ENCODE data around the gene PRAMEF8. TPM values are rescaled to one million over a fixed set of nuclear protein-coding genes. Genes with fewer than 3 reads are reported as not detected.
"Not testable (repeated sequence)": the region's sequence is repeated elsewhere in the genome, so short reads cannot be mapped to it uniquely, and the experiment has no call there.

The PRAMEF8 gene
- total and polyA plus RNA-seq, 4 donors: not detected

DNA sequence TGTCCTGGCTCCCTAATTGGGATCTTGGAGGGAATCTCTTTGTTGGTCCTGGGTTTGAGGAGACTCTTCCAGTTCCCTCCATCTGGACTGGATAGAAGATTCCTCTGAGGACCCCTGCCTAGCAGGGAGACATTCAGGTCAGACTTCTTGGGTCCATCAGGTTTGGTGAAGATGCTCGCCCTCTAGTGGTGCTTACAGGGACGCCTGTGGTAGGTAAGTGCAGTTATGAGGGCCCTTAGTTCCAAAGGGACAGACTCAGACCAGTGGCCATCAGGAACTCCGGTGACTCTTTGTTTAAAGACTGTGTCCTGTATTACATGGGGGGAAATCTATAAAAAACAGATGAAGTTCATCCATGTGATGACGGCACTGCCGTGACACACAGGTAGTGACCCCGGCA lies 7.9 kb downstream of the PRAMEF8 start:
- WGBS, 2 donors: 30 to 50% methylated on average over 3 to 5 of the region's 6 CpGs
- not testable (repeated sequence) for H3K4me3 ChIP-seq; H3K27ac ChIP-seq (ENCODE audit: low read depth in 1 of 2, low read length in 1 of 2); H3K9me3 ChIP-seq (ENCODE audit: control insufficient read depth in 4 of 4, insufficient read depth in 3 of 4, low read length in 3 of 4); DNase-seq; H3K27me3 ChIP-seq (ENCODE audit: control insufficient read depth in 3 of 3, insufficient read depth in 3 of 3, low read length in 2 of 3); H3K9ac ChIP-seq (ENCODE audit: insufficient read depth in 1 of 2, low read length in 2 of 2); H3K4me1 ChIP-seq (ENCODE audit: control insufficient read depth in 5 of 5, insufficient read depth in 5 of 5, low read length in 5 of 5); H3K36me3 ChIP-seq (ENCODE audit: control insufficient read depth in 4 of 4, insufficient read depth in 4 of 4, low read length in 4 of 4); ATAC-seq (ENCODE audit: insufficient read depth, low FRiP score)

DNA sequence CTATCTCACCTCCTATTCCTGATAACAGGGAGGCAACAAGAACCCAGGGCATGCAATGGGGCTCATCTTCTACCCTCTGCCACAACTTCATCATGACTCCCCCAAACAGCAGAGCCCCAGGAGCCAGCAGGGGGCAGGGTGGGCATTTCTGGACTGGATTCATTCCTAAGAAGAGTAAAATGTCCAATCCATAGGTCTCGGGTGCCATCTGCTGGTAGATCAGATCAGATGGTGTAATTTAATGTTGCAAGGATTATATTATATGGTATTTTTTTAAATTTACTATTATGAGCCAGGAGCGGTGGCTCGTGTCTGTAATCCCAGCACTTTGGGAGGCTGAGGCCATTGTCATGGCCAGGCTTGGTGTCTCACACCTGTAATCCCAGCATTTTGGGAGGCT lies 19.8 kb downstream of the PRAMEF8 start:
- H3K4me3 ChIP-seq; H3K27ac ChIP-seq (ENCODE audit: low read depth in 1 of 2, low read length in 1 of 2); H3K4me1 ChIP-seq (ENCODE audit: control insufficient read depth in 5 of 5, insufficient read depth in 5 of 5, low read length in 5 of 5); H3K36me3 ChIP-seq (ENCODE audit: control insufficient read depth in 4 of 4, insufficient read depth in 4 of 4, low read length in 4 of 4); DNase-seq; H3K27me3 ChIP-seq (ENCODE audit: control insufficient read depth in 3 of 3, insufficient read depth in 3 of 3, low read length in 2 of 3); H3K9me3 ChIP-seq (ENCODE audit: control insufficient read depth in 4 of 4, insufficient read depth in 3 of 4, low read length in 3 of 4); ATAC-seq (ENCODE audit: insufficient read depth, low FRiP score); H3K9ac ChIP-seq (ENCODE audit: insufficient read depth in 1 of 2, low read length in 2 of 2): not testable (repeated sequence)
- WGBS, 2 donors: 38 to 64% methylated on average over 2 of the region's 3 CpGs

DNA sequence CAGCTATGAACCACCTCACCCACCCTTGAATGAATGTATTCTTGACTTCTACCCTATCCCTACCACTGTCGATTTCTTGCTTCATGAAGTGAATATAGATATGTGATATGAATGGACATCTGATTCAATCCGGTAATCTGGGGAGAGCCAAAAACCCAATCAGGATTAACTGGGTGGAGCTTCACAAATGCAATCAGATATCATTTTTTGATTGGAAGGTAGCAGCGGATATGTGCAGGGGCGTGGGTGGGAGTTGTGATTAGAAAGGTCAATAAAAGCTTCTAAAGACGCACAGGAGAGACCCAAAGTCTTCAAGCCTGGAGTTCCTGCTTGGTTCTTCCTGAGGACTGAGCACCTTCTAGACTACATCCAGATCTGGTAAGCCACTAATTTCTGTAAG lies 31.0 kb downstream of the PRAMEF8 start, which contains the start of gene PRAMEF5:
Gene PRAMEF5 (plus strand): TSS at position 301 of the 400 bp plus-strand sequence. CDS start 5,071 bp downstream, outside the sequence.
- H3K9ac ChIP-seq (ENCODE audit: insufficient read depth in 1 of 2, low read length in 2 of 2); H3K36me3 ChIP-seq (ENCODE audit: control insufficient read depth in 4 of 4, insufficient read depth in 4 of 4, low read length in 4 of 4); H3K4me1 ChIP-seq (ENCODE audit: control insufficient read depth in 5 of 5, insufficient read depth in 5 of 5, low read length in 5 of 5); H3K9me3 ChIP-seq (ENCODE audit: control insufficient read depth in 4 of 4, insufficient read depth in 3 of 4, low read length in 3 of 4); ATAC-seq (ENCODE audit: insufficient read depth, low FRiP score); H3K27me3 ChIP-seq (ENCODE audit: control insufficient read depth in 3 of 3, insufficient read depth in 3 of 3, low read length in 2 of 3); DNase-seq; H3K27ac ChIP-seq (ENCODE audit: low read depth in 1 of 2, low read length in 1 of 2); H3K4me3 ChIP-seq: not testable (repeated sequence)
- WGBS, 2 donors: 94 to 100% methylated on average over 1 to 2 of the region's 5 CpGs

DNA sequence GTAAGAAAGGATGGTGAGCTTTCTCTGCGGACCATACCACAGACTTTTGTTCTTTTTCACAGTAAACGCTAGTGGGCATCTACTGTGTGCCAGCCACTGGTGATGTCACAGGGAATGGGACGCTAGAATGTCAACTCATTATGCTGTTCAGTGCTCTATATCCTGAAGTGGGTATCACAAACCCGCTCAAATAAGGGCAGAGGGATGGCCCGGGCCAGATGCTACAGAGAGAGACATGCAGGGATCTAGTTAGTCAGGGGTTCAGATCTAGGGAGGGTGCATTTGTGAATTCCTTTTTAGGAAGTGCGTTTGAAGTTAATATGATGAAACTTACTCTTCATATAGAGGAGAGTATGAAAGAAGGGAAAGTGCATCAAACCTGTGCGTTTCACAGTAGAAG lies 37.8 kb downstream of the PRAMEF8 start:
- whole genome bisulfite sequencing, 2 donors: 81 to 82% methylated on average over 6 of the region's 7 CpGs
- not testable (repeated sequence) for ATAC-seq (ENCODE audit: insufficient read depth, low FRiP score)

DNA sequence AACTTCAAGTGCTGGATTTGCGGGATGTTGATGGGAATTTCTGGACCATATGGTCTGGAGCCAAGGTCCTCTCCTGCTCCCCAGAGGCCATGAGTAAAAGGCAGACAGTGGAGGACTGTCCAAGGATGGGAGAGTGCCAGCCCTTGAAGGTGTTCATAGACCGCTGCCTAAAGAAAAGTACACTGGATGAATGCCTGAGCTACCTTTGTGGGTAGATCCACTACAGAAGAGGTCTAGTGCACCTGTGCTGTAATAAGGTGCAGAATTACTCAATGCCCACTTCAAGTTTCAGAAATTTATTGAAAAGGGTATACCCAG lies 38.4 kb downstream of the PRAMEF8 start:
- not testable (repeated sequence) for DNase-seq; H3K36me3 ChIP-seq (ENCODE audit: control insufficient read depth in 4 of 4, insufficient read depth in 4 of 4, low read length in 4 of 4); ATAC-seq (ENCODE audit: insufficient read depth, low FRiP score); H3K9me3 ChIP-seq (ENCODE audit: control insufficient read depth in 4 of 4, insufficient read depth in 3 of 4, low read length in 3 of 4); H3K27ac ChIP-seq (ENCODE audit: low read depth in 1 of 2, low read length in 1 of 2); H3K4me3 ChIP-seq; H3K27me3 ChIP-seq (ENCODE audit: control insufficient read depth in 3 of 3, insufficient read depth in 3 of 3, low read length in 2 of 3); H3K4me1 ChIP-seq (ENCODE audit: control insufficient read depth in 5 of 5, insufficient read depth in 5 of 5, low read length in 5 of 5); H3K9ac ChIP-seq (ENCODE audit: insufficient read depth in 1 of 2, low read length in 2 of 2)
- 80% methylated on average over 2 of the region's 2 CpGs for WGBS, 2 donors

More for the DNA sequence above, 37.8 kb downstream of the PRAMEF8 start:
- not testable (repeated sequence) for H3K9me3 ChIP-seq (ENCODE audit: control insufficient read depth in 4 of 4, insufficient read depth in 3 of 4, low read length in 3 of 4); H3K27me3 ChIP-seq (ENCODE audit: control insufficient read depth in 3 of 3, insufficient read depth in 3 of 3, low read length in 2 of 3); H3K4me1 ChIP-seq (ENCODE audit: control insufficient read depth in 5 of 5, insufficient read depth in 5 of 5, low read length in 5 of 5); H3K9ac ChIP-seq (ENCODE audit: insufficient read depth in 1 of 2, low read length in 2 of 2); H3K4me3 ChIP-seq; DNase-seq; H3K36me3 ChIP-seq (ENCODE audit: control insufficient read depth in 4 of 4, insufficient read depth in 4 of 4, low read length in 4 of 4); H3K27ac ChIP-seq (ENCODE audit: low read depth in 1 of 2, low read length in 1 of 2)

DNA sequence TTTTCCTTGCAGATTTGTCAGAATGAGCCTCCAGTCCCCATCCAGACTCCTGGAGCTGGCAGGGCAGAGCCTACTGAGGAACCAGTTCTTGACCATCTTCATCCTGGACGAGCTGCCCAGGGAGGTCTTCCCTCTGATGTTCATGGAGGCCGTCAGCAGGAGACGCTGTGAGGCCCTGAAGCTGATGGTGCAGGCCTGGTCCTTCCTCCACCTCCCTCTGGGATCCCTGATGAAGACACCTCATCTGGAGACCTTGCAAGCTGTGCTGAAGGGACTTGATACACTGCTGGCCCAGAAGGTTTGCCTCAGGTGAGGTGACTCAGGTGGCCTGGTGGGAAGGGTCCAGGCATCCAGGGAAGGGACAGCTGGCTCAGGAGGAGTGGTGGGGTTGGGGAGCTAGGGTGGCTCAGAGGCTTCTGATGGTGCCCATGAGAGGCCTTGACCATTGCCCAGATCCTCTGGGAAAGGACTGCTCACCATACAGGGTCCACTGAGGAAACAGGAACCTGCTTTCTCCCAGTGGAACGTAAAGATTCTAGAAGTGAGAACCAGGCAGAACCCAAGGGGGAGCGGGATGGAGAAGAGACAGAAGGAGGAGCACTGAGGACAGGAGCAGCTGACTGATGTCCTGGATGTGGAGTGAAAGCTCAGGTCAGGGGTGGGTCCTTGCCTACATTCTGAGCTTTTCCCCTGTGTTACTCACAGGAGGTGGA lies 38.9 kb downstream of the PRAMEF8 start:
- 75 to 82% methylated on average over 5 of the region's 5 CpGs for WGBS, 2 donors
- H3K9ac ChIP-seq (ENCODE audit: insufficient read depth in 1 of 2, low read length in 2 of 2); H3K27ac ChIP-seq (ENCODE audit: low read depth in 1 of 2, low read length in 1 of 2); ATAC-seq (ENCODE audit: insufficient read depth, low FRiP score); H3K27me3 ChIP-seq (ENCODE audit: control insufficient read depth in 3 of 3, insufficient read depth in 3 of 3, low read length in 2 of 3); H3K36me3 ChIP-seq (ENCODE audit: control insufficient read depth in 4 of 4, insufficient read depth in 4 of 4, low read length in 4 of 4); H3K9me3 ChIP-seq (ENCODE audit: control insufficient read depth in 4 of 4, insufficient read depth in 3 of 4, low read length in 3 of 4); H3K4me1 ChIP-seq (ENCODE audit: control insufficient read depth in 5 of 5, insufficient read depth in 5 of 5, low read length in 5 of 5); H3K4me3 ChIP-seq; DNase-seq: not testable (repeated sequence)

DNA sequence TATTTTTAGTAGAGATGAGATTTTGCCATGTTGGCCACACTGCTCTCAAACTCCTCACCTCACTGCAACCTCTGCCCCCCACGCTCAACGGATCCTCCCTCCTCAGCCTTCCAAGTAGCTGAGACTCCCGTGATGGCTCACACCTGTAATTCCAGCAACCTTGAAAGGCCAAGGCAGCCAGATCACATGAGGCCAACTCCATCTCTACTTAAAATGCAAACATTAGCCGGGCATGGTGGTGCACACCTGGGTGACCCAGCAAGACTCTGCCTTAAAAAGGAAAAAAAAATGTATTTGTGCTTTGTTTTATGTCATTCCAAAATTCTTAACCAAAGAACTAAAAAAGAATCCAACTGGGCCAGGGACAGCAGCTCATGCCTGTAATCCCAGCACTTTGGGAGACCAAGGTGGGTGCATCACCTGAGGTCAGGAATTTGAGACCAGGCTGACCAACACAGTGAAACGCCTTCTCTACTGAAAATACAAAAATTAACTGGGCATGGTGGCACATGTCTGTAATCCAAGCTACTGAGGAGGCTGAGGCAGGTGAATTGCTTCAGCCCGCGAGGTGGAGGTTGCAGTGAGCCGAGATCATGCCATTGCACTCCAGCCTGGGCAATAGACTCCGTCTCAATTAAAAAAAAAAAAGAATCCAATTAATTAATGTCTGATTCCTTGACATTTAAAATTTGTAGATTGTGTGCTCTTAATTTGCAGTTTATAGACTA lies 41.2 kb downstream of the PRAMEF8 start:
- WGBS, 2 donors: 87 to 91% methylated on average over 9 of the region's 9 CpGs
- ATAC-seq (ENCODE audit: insufficient read depth, low FRiP score); H3K4me1 ChIP-seq (ENCODE audit: control insufficient read depth in 5 of 5, insufficient read depth in 5 of 5, low read length in 5 of 5); H3K9me3 ChIP-seq (ENCODE audit: control insufficient read depth in 4 of 4, insufficient read depth in 3 of 4, low read length in 3 of 4); H3K27ac ChIP-seq (ENCODE audit: low read depth in 1 of 2, low read length in 1 of 2); DNase-seq; H3K9ac ChIP-seq (ENCODE audit: insufficient read depth in 1 of 2, low read length in 2 of 2); H3K27me3 ChIP-seq (ENCODE audit: control insufficient read depth in 3 of 3, insufficient read depth in 3 of 3, low read length in 2 of 3); H3K36me3 ChIP-seq (ENCODE audit: control insufficient read depth in 4 of 4, insufficient read depth in 4 of 4, low read length in 4 of 4); H3K4me3 ChIP-seq: not testable (repeated sequence)

DNA sequence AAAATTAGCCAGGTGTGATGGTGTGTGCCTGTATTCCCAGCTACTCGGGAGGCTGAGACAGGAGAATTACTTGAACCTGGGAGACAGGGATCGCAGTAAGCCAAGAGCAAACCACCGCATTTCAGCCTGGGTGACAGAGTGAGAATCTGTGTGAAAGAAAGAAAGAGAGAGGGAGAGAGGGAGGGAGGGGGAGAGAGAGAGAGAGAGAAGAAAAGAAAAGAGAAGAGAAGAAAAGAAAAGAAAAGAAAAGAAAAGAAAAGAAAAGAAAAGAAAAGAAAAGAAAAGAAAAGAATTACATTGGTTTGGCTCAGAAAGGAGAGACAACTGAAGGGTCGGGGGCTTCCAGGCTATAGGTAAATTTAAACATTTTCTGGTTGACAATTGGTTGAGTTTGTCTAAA lies 45.3 kb downstream of the PRAMEF8 start:
- H3K27ac ChIP-seq (ENCODE audit: low read depth in 1 of 2, low read length in 1 of 2); ATAC-seq (ENCODE audit: insufficient read depth, low FRiP score); H3K9ac ChIP-seq (ENCODE audit: insufficient read depth in 1 of 2, low read length in 2 of 2); H3K4me3 ChIP-seq; H3K9me3 ChIP-seq (ENCODE audit: control insufficient read depth in 4 of 4, insufficient read depth in 3 of 4, low read length in 3 of 4); H3K27me3 ChIP-seq (ENCODE audit: control insufficient read depth in 3 of 3, insufficient read depth in 3 of 3, low read length in 2 of 3); DNase-seq; H3K4me1 ChIP-seq (ENCODE audit: control insufficient read depth in 5 of 5, insufficient read depth in 5 of 5, low read length in 5 of 5); H3K36me3 ChIP-seq (ENCODE audit: control insufficient read depth in 4 of 4, insufficient read depth in 4 of 4, low read length in 4 of 4): not testable (repeated sequence)
- 91 to 92% methylated on average over 4 of the region's 4 CpGs for WGBS, 2 donors
